WTC11 (cell line): ENCODE results near the gene PHTF2. TPM values are rescaled to one million over a fixed set of nuclear protein-coding genes. Genes with fewer than 3 reads are reported as not detected.

Experiments used
- ATAC-seq: fragments of 200-7000 bp; cut with Tn5 transposase; 2 replicates; pipeline ENCODE4 v1.10.0; 2021; ENCODE audit warnings: mild to moderate bottlenecking, moderate library complexity
- CTCF ChIA-PET: fragments of 300-600 bp; sonication (Branson Sonifier 250); formaldehyde crosslinking; loops from one replicate; lab custom pipeline; 2021; ENCODE audit warnings: antibody characterized with exemption; lab: Charles Lee
- POLR2A ChIA-PET: fragments of 350-600 bp; sonication (Branson Sonifier 250); formaldehyde crosslinking; loops from one replicate; lab custom pipeline; 2021; ENCODE audit warnings: antibody characterized with exemption; lab: Charles Lee
- DNase-seq: peaks from one replicate; pipeline ENCODE4 v3.0.0; 2021; ENCODE audit warnings: low spot score
- H3K27ac Mint-ChIP-seq: 2 replicates; pipeline ENCODE4 v1.8.0; 2021; ENCODE audit warnings: mixed read lengths
- H3K27me3 Mint-ChIP-seq: 2 replicates; pipeline ENCODE4 v1.8.0; 2021; ENCODE audit warnings: low read depth, mild to moderate bottlenecking, moderate library complexity, mixed read lengths
- H3K36me3 Mint-ChIP-seq: 2 replicates; pipeline ENCODE4 v1.8.0; 2021; ENCODE audit warnings: mixed read lengths
- H3K4me1 Mint-ChIP-seq: 2 replicates; pipeline ENCODE4 v1.8.0; 2022; ENCODE audit warnings: mixed read lengths
- H3K4me3 Mint-ChIP-seq: 2 replicates; pipeline ENCODE4 v1.8.0; 2021; ENCODE audit warnings: mild to moderate bottlenecking, moderate library complexity, mixed read lengths
- H3K9me3 Mint-ChIP-seq: 2 replicates; pipeline ENCODE4 v1.8.0; 2021; ENCODE audit warnings: mixed read lengths
- EMX1 ChIP-seq: fragments of 250-450 bp; sonication (Bioruptor Pico); IDR thresholded peaks from 2 replicates; pipeline ENCODE4 v1.8.0; 2021; ENCODE audit warnings: mild to moderate bottlenecking
- GRHL2 ChIP-seq: fragments of 250-450 bp; sonication (Bioruptor Pico); IDR thresholded peaks from 2 replicates; pipeline ENCODE4 v1.8.0; 2022; ENCODE audit warnings: mild to moderate bottlenecking, moderate library complexity; ENCODE audit not compliant: insufficient replicate concordance, severe bottlenecking
- GTF2I ChIP-seq: fragments of 250-450 bp; sonication (Bioruptor Pico); conservative IDR thresholded peaks from 2 replicates; pipeline ENCODE4 v1.4.0; 2021; ENCODE audit warnings: mild to moderate bottlenecking
- NFATC4 ChIP-seq: fragments of 250-450 bp; sonication (Bioruptor Pico); IDR thresholded peaks from 2 replicates; pipeline ENCODE4 v1.9.0; 2021; ENCODE audit warnings: mild to moderate bottlenecking
- NR2C2 ChIP-seq: sonication (generic); formaldehyde crosslinking; IDR thresholded peaks from 2 replicates; pipeline ENCODE4 v1.8.0; 2022; ENCODE audit warnings: mild to moderate bottlenecking, missing genetic modification reagents
- PRRX2 ChIP-seq: fragments of 250-450 bp; sonication (Bioruptor Pico); IDR thresholded peaks from 2 replicates; pipeline ENCODE4 v1.8.0; 2021; ENCODE audit warnings: mild to moderate bottlenecking
- TCF7 ChIP-seq: sonication (generic); formaldehyde crosslinking; IDR thresholded peaks from 2 replicates; pipeline ENCODE4 v1.8.0; 2022; ENCODE audit warnings: mild to moderate bottlenecking, low read depth, missing genetic modification reagents, moderate library complexity
- ZNF121 ChIP-seq: sonication (generic); formaldehyde crosslinking; IDR thresholded peaks from 2 replicates; pipeline ENCODE4 v1.8.0; 2023; ENCODE audit warnings: missing genetic modification reagents
- ZNF317 ChIP-seq: sonication (generic); formaldehyde crosslinking; IDR thresholded peaks from 2 replicates; pipeline ENCODE4 v1.8.1; 2023; ENCODE audit warnings: low read depth, mild to moderate bottlenecking, moderate library complexity, missing genetic modification reagents, borderline replicate concordance
- total RNA-seq: library from RNA; stranded (reverse); gene quantifications from 3 replicates; pipeline ENCODE4 v1.2.3, GENCODE V29; 2021
- TF ChIP-seq, protein P1 (sequence below): fragments of 250-450 bp; sonication (Bioruptor Pico); IDR thresholded peaks from 2 replicates; pipeline ENCODE4 v1.9.0; 2021; ENCODE audit warnings: mild to moderate bottlenecking
- TF ChIP-seq, protein P2 (sequence below): sonication (generic); formaldehyde crosslinking; IDR thresholded peaks from 2 replicates; pipeline ENCODE4 v1.8.0; 2022; ENCODE audit warnings: mild to moderate bottlenecking, missing genetic modification reagents
- TF ChIP-seq, protein P3 (sequence below): sonication (generic); formaldehyde crosslinking; IDR thresholded peaks from 2 replicates; pipeline ENCODE4 v1.8.0; 2023; ENCODE audit warnings: mild to moderate bottlenecking, missing genetic modification reagents
- TF ChIP-seq, protein P4 (sequence below): fragments of 250-450 bp; sonication (Bioruptor Pico); IDR thresholded peaks from 2 replicates; pipeline ENCODE4 v2.1.2; 2022; ENCODE audit warnings: mild to moderate bottlenecking, moderate library complexity
- TF ChIP-seq, protein P5 (sequence below): sonication (generic); formaldehyde crosslinking; IDR thresholded peaks from 2 replicates; pipeline ENCODE4 v1.8.1; 2022; ENCODE audit warnings: mild to moderate bottlenecking, moderate library complexity, missing genetic modification reagents
- TF ChIP-seq, protein P6 (sequence below): sonication (generic); formaldehyde crosslinking; IDR thresholded peaks from 2 replicates; pipeline ENCODE4 v1.8.0; 2022; ENCODE audit warnings: mild to moderate bottlenecking, missing genetic modification reagents
- TF ChIP-seq, protein P7 (sequence below): sonication (generic); formaldehyde crosslinking; IDR thresholded peaks from 2 replicates; pipeline ENCODE4 v1.8.0; 2023; ENCODE audit warnings: missing genetic modification reagents
- TF ChIP-seq, protein P8 (sequence below): sonication (generic); formaldehyde crosslinking; IDR thresholded peaks from 2 replicates; pipeline ENCODE4 v1.8.1; 2022; ENCODE audit warnings: mild to moderate bottlenecking, missing genetic modification reagents, moderate library complexity, borderline replicate concordance

The PHTF2 gene
- total RNA-seq, 1 experiment from 2014 or later, result 17.9 TPM

DNA sequence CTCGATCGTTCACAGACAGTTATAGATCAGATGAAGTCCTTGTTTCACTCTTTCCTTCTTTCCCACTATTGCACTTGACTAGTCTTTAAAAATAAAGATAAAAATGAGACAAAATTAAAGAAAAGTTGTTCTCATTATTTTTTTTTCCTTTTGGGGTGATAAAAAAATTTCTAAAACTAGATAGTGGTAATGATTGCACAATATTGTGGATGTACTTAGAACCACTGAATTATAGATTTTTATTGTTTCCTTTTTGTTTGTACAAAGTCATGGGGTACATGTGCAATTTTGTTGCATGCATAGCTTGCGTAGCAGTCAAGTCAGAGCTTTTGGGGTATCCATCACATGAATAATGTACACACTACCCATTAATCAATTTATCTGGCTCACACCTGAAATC, 97.3 kb downstream of the PHTF2 start (continued):
- TF ChIP-seq, protein P1, sequence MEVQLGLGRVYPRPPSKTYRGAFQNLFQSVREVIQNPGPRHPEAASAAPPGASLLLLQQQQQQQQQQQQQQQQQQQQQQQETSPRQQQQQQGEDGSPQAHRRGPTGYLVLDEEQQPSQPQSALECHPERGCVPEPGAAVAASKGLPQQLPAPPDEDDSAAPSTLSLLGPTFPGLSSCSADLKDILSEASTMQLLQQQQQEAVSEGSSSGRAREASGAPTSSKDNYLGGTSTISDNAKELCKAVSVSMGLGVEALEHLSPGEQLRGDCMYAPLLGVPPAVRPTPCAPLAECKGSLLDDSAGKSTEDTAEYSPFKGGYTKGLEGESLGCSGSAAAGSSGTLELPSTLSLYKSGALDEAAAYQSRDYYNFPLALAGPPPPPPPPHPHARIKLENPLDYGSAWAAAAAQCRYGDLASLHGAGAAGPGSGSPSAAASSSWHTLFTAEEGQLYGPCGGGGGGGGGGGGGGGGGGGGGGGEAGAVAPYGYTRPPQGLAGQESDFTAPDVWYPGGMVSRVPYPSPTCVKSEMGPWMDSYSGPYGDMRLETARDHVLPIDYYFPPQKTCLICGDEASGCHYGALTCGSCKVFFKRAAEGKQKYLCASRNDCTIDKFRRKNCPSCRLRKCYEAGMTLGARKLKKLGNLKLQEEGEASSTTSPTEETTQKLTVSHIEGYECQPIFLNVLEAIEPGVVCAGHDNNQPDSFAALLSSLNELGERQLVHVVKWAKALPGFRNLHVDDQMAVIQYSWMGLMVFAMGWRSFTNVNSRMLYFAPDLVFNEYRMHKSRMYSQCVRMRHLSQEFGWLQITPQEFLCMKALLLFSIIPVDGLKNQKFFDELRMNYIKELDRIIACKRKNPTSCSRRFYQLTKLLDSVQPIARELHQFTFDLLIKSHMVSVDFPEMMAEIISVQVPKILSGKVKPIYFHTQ (CRISPR knock-in tag), result no peak
- TF ChIP-seq, protein P2, sequence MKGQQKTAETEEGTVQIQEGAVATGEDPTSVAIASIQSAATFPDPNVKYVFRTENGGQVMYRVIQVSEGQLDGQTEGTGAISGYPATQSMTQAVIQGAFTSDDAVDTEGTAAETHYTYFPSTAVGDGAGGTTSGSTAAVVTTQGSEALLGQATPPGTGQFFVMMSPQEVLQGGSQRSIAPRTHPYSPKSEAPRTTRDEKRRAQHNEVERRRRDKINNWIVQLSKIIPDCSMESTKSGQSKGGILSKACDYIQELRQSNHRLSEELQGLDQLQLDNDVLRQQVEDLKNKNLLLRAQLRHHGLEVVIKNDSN (CRISPR knock-in tag), result no peak
- TF ChIP-seq PRRX2 (CRISPR knock-in tag) (no peak), GRHL2 (no peak), EMX1 (CRISPR knock-in tag) (no peak), ZNF317 (no peak), ZNF121 (no peak), NFATC4 (CRISPR knock-in tag) (no peak)
- TF ChIP-seq, protein P3, sequence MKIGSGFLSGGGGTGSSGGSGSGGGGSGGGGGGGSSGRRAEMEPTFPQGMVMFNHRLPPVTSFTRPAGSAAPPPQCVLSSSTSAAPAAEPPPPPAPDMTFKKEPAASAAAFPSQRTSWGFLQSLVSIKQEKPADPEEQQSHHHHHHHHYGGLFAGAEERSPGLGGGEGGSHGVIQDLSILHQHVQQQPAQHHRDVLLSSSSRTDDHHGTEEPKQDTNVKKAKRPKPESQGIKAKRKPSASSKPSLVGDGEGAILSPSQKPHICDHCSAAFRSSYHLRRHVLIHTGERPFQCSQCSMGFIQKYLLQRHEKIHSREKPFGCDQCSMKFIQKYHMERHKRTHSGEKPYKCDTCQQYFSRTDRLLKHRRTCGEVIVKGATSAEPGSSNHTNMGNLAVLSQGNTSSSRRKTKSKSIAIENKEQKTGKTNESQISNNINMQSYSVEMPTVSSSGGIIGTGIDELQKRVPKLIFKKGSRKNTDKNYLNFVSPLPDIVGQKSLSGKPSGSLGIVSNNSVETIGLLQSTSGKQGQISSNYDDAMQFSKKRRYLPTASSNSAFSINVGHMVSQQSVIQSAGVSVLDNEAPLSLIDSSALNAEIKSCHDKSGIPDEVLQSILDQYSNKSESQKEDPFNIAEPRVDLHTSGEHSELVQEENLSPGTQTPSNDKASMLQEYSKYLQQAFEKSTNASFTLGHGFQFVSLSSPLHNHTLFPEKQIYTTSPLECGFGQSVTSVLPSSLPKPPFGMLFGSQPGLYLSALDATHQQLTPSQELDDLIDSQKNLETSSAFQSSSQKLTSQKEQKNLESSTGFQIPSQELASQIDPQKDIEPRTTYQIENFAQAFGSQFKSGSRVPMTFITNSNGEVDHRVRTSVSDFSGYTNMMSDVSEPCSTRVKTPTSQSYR (CRISPR knock-in tag), result no peak
- TF ChIP-seq, protein P4, sequence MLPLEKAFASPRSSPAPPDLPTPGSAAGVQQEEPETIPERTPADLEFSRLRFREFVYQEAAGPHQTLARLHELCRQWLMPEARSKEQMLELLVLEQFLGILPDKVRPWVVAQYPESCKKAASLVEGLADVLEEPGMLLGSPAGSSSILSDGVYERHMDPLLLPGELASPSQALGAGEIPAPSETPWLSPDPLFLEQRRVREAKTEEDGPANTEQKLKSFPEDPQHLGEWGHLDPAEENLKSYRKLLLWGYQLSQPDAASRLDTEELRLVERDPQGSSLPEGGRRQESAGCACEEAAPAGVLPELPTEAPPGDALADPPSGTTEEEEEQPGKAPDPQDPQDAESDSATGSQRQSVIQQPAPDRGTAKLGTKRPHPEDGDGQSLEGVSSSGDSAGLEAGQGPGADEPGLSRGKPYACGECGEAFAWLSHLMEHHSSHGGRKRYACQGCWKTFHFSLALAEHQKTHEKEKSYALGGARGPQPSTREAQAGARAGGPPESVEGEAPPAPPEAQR (CRISPR knock-in tag), result no peak
- TF ChIP-seq, protein P5, sequence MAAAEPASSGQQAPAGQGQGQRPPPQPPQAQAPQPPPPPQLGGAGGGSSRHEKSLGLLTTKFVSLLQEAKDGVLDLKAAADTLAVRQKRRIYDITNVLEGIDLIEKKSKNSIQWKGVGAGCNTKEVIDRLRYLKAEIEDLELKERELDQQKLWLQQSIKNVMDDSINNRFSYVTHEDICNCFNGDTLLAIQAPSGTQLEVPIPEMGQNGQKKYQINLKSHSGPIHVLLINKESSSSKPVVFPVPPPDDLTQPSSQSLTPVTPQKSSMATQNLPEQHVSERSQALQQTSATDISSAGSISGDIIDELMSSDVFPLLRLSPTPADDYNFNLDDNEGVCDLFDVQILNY (CRISPR knock-in tag), result no peak
- TF ChIP-seq, protein P6, sequence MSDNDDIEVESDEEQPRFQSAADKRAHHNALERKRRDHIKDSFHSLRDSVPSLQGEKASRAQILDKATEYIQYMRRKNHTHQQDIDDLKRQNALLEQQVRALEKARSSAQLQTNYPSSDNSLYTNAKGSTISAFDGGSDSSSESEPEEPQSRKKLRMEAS (CRISPR knock-in tag), result no peak
- TF ChIP-seq, protein P7, sequence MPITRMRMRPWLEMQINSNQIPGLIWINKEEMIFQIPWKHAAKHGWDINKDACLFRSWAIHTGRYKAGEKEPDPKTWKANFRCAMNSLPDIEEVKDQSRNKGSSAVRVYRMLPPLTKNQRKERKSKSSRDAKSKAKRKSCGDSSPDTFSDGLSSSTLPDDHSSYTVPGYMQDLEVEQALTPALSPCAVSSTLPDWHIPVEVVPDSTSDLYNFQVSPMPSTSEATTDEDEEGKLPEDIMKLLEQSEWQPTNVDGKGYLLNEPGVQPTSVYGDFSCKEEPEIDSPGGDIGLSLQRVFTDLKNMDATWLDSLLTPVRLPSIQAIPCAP (CRISPR knock-in tag), result no peak
- TF ChIP-seq, all 79 proteins: peak for 0

DNA sequence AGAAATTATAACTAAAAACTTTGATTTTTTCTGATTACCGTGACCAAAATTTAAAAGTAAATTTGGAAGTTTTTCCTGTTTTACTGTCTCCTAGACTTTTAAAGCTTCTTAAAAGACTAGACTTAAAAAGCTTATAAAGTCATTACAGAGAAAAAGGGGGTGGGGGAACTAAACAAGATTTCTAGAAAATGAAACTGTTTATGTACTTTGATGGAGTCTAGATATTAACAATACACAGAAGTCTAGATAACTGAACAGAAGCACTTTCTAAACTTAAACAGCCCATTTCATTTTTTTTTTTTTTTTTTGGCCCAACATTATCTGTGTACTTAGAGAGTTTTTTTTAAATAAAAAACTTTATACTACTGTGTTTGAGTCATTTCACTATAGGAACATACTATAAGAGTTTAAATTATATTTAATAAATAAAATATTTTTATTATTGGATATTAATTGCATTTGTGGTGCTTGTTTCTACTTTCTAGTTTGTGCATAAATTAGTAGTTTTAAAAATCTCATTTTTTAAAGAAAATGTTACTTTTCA, 98.5 kb downstream of the PHTF2 start:
- H3K4me1 Mint-ChIP-seq, result no peaks in the 10 kb centered on the region
- no peak for DNase-seq
- CTCF ChIA-PET, result no interaction called here
- H3K27ac Mint-ChIP-seq, result no peak overlapping the region
- no peaks in the 10 kb centered on the region for H3K27me3 Mint-ChIP-seq
- no peak for ATAC-seq
- H3K36me3 Mint-ChIP-seq, result no peaks in the 10 kb centered on the region
- H3K4me3 Mint-ChIP-seq, result no peak overlapping the region
- no peaks in the 10 kb centered on the region for H3K9me3 Mint-ChIP-seq
- POLR2A ChIA-PET, result no interaction called here
- no peak for TF ChIP-seq TCF7 (CRISPR knock-in tag)
- TF ChIP-seq GTF2I (CRISPR knock-in tag), result no peak
- TF ChIP-seq, protein P8, sequence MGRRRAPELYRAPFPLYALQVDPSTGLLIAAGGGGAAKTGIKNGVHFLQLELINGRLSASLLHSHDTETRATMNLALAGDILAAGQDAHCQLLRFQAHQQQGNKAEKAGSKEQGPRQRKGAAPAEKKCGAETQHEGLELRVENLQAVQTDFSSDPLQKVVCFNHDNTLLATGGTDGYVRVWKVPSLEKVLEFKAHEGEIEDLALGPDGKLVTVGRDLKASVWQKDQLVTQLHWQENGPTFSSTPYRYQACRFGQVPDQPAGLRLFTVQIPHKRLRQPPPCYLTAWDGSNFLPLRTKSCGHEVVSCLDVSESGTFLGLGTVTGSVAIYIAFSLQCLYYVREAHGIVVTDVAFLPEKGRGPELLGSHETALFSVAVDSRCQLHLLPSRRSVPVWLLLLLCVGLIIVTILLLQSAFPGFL, result no peak
- TF ChIP-seq NR2C2 (CRISPR knock-in tag), result no peak
